NCI-H2107 treated with DMSO at 0.1 percent for 48 hours (cell line): ENCODE results near the gene PTPRT.

Source experiments
- DNase-seq: peaks from one replicate; lab custom pipeline; 2025; ENCODE audit not compliant: unreplicated experiment; lab: John Stamatoyannopoulos, UW

Gene PTPRT

DNA sequence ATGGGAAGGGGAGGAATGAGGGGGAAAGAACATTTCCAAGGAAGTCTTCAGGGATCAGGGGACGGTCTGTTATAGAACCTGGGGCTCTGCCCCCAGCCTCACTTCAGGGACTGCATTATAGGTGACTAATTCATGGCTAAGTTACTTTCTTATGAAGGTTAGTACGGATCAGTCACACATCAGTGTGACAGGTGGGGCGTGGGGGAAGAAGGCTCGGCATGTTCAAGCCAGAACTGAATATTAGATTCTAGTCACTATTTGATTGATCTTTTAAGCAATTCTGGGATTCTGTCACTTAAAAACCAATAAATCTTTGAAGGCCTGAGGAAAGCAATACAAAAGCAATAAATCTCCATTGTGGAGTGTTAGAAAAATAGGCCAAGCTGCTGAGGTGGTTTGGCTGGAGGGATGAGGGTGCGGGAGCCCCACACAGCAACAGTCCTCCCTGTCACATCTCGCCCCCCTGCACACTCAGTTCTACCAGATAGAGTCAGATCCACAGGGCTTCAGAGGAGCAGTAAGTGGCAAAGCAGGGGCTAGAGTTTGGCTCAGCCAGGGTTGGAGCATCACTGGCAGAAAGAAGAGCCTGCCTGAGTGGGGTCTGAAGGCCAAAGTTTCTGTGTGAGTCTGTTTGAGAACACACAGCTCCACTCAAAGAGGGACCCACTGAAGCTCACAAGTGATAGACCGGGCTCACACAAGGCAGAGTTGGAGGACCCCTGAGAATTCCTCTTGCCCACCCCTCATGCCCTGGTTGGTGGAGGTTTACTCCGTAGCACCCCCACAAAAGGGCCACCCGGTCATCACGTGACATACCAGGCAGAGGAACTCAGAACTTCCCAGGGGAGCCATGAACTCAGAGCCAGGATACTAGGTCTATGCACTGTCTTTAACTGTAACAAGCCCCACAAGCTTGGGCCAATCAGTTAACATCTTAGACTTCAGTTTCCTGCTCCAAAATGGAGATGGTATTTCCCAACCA, 843.2 kb downstream of the PTPRT start:
- DNase-seq: no peak

DNA sequence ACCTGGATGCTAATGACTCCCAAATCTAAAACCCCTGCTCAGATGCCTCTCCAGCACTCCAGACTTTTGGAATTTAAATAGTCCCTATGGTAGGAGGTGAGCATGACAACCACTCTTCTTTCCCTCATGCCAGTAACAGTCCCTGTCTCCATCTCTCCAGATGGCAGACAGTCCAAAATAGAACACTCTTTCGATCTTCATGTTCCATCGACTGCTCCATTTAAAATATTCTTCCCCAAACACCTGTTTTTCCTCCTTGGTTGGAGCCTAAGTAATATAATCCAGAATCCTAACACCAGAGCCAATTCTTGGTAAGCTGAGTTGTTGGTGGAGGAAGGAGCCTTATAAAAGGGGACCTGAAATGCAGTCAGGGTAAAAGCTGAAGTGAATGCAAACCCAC, 848.1 kb downstream of the PTPRT start:
- DNase-seq: no peak

DNA sequence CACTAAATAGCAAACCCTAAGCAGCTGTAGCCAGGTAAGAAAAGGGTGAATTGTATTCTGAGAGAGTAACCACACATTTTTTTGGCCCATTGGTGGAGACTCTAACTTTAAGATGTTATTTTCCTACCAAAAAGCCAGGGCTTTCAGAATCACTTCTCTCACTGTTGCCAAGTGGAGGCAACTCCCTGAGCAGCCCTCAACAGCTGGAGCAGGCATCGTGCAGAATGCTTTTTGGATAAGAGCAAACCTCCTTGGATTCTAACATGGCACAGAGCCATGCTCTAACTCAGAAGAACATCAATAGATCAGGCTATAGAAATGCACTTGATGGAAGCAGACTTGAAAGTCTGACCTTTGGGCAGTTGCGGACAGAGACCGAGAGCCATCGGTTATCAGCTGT, 849.3 kb downstream of the PTPRT start:
- no peak for DNase-seq

DNA sequence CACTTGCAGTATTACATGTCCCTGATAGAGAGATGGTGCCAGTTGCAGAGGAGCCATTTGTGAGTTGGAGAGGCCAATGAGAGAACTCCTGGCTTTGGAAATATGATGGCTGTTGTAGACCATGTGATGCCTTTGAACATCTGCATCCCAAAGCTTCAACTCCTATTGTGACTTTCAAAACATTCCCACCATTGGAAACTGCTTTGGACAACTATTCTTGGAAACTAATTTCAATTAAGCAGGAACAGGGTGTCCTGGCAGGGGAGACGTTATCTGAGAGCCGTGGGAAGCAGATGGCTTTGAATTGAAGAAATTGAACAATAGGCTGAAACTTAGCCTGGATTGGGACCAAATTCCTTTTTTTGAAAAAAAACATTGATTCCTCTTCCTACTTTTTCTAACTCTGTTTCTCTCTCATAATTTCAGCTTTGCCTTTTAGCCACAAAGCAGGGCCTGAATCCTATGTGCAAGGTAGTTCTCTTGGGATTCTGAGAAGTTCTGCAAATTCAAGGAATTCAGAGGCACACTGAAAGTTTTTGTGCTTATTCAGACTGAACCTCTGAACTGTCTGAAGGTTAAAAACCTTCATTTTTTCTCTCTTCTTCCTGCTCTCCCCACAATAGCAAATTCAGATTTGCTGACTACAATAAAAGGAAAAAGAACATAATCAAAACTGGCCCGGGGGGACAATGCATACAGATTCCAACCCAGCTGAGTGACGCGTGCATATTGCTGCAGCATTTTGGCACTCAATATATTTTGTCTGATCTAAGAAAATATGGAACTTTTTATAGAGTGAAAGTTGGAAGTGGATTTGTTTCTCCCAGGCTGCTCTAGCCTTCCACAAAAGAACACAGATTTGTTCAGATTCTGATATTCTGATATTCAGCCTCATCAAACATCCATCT, 851.2 kb downstream of the PTPRT start:
- DNase-seq: no peak

DNA sequence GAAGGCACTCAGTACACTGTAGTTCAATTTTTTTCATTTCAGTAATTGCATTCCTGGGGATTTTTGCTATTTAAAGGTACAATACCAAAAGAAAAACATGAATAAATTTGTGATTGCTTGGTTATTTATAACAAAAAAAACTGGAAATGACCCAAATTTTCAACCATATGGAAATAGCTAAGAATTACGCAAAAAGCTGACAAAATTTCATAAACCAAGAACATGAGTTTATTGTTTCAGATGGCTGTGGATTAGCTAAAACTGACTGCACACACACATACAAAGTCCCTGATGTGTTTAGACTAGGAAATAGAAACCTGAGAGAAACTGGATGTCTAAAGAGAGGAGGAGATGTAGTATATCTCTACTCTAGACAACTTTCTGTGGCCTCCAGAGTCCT, 853.1 kb downstream of the PTPRT start:
- DNase-seq: no peak

DNA sequence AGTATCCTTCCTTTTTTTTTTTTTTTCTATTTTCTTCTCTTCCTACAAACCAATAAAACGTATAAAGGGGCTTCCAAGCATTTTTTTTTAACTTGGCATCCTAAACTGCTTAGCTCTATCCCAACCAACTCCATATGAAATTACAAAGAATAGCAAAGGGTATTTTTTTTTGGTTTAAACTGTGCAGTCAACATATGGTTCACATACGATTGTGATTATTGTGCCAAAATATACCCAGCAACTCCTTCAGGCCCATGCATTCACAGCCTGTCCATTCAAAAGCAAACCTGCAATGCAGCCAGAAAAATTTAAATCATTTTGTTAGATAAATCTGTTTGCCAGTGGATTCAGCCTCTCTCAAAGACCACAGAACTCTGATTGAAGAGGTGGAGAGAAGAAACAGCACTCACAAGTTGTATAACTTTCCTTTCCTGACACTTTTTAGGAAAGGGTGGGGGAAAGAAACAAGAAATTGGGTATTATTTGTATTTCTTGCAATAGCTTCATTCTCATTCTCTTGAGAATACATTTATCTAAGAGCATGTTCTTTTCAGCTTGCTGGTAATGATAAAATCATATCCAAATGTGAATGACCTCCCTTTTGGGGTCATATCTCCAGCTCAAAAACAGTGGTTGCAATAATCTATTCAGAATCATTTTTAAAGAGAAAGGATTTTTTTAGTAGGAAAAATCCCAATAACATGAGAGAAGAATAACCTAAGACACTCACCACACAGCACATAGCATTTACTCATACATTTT, 870.3 kb downstream of the PTPRT start:
- DNase-seq: no peak

DNA sequence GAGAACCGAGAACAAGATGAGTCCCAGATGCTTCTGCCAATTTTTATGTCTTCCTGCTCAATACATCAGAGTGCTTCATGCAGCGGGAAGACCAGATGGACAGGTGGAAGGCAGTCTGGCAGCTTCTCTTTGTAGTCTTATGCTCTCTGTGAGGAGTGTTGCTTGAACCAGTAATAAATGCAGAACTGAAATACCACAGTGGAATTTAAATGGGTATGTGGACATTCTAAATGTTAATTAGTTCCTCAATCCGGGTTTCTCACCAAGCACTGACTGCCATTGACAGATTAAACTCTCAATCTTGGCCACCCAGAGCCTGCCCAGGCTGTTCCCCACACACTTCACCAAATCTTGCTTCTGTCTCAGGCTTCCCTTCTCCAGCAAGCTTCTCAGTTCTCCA, 876.0 kb downstream of the PTPRT start:
- DNase-seq: no peak

DNA sequence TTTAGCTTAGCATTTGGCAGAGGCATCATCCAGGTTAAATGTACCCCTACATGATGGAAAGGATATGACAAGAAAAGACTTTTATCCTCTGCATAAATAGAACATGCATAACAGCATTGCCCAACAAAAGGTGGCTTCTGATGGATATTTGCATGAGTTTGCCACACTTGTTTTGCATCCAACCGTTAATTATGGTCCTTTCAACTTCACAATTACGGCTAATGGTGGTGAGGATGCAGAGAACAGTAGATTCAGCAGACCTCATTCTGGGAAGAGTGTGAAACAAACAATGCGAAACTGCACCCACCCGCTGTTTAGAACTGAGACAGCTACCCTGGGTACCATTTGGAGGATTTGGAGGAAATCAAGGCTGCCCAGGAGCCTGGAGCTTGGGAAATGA, 880.7 kb downstream of the PTPRT start:
- no peak for DNase-seq

DNA sequence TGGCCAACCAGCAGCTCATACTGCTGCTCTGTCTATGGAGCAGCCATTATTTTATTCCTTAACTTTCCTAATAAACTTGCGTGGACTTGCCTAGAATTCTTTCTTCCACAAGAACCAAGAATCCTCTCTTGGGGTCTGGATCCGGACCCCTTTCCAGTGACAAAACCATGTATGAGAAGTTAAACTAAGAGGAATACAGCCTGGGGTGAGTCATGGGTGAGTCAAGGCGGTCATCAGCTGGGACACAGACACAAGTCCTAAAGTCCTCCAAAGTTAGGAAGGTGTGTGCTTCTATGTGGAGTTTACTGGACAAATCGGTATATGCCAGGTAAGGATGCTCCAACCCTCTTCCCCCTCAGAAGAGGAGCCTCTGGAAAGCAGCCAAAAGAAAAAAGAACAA, 881.5 kb downstream of the PTPRT start:
- DNase-seq: no peak

DNA sequence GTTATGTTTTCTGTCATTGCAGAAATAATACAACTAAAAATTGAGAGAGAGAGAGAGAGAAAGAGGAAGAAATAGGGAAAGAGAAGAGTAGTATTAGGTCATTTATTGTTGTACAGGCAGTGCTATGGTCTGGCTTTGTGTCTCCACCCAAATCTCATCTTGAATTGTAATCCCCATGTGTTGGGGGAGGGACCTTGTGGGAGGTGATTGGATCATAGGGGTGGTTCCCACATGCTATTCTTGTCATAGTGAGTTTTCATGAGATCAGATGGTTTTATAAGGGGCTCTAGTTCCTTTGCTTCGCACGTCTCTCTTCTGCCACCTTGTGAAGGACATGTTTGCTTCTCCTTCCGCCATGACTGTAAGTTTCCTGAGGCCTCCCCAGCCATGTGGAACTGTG, 894.1 kb downstream of the PTPRT start:
- no peak for DNase-seq

DNA sequence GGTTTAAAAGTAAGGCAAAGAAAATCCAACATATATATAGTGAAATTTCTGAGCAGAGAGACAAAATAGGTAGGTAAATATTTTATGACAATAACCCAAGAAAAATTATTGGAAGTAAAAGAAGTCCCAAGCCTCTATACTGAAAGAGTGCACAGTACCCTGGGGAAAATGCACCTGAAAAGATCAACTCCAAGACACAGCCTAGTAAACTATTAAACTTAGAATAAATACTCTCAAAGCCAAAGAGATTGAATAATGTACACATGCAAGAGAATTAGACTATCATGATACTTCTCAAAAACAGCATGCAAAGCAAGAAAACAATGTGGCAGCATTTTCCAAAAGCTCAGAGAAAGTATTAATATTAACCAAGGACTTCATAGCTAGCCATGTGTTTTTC, 894.7 kb downstream of the PTPRT start:
- no peak for DNase-seq

DNA sequence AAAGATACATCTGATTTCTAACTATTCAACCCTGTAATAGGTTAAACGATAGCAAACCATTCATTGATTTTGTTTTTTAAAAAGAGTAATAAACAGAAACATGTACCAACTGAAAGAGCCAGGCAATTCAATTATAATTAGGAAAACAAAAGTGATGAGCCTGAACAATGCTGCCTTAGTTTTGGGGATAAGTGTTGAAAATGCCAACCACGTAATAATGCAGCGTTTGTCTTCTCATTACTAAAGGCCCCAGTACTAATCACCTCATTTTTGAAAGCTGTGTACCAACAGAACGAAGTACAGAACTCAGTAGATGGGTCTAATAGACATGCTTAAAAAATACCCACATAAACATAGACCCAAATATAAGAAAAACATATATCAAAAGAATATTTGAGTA, 907.9 kb downstream of the PTPRT start:
- no peak for DNase-seq

DNA sequence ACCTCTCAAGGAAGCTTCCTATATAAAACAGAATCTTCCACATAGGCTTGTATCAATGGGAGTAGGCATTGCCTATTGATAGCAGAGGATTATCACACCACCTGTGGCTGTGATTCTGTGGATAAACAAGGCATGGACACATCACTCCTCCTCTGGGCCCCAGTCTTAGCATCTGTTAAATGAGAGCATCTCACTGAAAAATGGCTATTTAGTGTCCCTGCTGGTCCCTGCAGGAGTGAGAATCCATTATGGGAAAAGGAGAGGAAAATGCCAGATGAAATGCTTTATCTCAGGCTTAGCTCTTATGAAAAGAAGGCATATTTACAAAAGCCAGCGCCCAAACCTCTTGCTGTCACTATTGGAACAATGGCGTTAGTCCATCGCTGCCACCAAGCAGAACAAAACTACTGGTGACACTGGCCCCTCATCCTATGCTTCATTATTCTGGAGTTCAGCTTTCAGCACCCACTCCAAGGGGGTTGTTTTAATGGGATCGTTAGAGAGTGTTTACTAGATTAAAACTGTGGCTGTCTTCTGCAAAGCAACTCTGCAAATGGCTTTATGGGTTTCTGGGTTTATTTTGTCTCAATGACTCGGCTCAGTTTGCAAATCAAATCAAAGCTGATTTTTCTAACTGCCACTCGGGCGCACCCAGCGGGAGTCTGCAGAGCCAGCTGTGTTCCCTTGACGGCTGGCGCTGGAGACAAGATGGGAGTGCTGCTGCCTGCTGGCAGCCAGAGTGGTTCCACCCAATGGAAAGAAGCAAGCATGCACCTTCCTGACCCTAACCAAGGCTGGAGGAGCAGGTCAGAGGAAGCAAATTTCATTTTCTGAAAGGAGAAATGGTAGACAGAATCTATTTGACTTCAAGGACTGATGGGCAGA, 912.7 kb downstream of the PTPRT start:
- no peak for DNase-seq

DNA sequence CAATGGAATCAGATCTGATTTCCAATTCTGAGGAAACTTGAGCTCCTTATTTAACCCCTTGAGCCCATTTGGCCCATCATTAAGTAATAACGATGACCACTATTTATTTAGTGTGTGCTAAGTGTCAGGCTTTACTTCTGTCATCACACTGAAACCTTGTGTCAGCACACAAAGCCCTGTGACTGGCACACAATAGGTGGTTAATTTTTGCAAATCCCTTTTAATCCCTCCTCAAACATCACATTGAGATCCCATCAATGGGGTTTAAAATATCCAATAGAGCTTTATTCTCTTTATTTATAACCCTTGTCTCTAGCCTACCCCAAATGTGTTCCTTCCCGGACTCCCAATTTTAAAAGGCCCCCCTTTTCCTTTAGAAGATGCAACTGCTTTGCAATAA, 914.7 kb downstream of the PTPRT start:
- no peak for DNase-seq

DNA sequence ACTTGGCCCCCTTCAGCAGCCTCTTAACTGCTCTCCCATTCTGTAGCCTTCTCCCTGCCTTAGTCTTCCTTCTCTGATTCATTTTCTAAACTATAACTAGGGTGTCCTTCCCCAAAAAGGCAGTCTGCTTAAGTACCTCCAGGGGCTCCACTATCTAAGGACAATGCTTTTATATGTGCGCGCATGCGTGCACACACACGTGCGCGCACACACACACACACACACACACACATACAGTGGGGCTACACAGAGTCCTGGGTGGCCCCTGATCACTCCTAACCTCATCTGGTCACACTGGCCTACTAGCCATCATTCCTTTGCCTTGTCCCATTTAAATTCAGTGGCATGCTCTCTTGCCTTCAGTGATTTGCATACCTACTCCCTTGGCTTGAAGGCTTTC, 917.2 kb downstream of the PTPRT start:
- DNase-seq: no peak

DNA sequence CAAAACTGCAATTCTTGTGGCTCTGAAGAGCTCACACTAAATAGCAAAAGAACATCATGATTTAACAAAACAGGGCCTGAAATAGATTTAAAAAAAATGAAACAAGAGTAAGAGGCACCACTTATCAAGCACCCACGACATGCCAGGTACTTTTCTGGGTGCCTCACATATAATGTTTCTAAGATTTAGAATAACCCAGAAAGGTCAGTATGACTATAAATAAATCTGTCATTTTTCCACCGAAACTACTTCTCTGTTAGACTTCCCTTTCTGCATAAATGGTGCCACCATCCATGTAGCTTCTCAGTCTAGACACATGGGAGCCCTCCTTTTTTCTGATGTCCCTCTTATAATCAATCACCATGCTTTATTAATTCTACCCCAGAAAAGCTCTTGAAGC, 919.2 kb downstream of the PTPRT start:
- DNase-seq: no peak

DNA sequence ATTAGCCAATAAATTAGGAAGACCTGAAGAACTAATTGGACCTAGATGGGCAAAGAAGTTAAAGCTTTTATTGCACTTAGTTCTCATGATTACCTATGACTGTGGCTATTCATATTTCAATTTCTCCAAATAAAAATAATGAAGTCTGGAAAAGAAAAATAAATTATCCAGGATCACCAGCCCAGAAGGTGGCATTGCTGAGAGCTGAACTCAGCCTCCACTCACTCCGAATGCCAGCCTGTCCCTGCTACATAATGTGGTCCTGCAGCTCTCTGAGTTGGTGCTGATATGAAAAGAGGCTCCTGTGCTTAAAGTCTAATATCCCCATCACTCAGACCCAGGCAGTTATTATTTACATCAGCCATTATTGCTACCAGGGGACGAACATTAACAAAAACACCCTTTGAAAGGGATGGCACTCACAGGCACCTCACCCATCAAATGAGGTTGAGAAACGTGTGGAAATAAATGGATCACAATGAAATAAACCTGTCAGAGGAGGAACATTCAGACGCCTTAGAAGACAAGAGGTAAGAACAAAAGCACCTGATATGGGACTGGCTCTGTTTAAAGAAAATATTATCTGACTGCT, 921.8 kb downstream of the PTPRT start:
- DNase-seq: no peak

DNA sequence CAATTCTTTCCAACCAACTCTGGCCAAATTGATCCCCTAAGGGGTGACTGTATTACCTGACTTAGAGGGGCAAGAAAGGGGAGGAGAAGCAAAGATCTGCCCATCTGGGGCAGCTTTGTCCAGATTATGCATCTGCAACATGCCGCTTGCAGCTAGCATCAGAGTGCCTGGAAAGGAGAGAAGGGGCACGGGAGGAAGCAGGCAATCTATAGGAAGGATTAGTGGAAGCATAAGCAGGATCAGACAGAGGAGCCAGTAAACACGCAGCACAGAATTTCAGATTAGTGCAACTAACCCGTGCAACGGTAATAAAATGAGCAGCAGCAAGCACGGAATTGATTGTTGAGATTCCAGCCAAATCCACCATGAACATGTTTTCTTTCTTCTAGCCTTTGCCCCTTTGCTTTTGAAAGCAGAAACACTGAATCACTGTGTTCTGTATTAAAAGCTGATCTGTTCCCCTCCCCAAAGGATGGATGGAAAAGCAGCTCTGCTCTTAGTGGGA, 927.9 kb downstream of the PTPRT start:
- DNase-seq: no peak

DNA sequence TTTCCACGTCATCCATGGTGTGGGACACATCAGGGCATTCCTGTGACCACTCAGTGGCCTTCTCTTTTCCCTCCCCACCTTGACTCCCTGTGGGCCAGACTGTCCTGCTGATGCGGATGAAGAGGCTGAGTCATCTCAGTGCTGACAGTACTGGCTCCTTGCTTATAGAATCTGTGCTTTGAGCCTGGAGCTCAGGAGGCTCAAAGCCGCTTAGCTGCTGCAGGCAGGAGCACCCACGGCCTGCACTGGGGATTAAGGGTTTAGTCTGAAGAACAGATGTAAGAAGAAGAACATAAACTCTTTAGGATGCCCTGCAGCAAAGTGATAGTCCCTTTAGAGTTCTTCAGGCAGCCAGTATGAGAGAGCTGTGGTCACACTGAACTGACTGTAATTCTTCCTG, 929.5 kb downstream of the PTPRT start:
- DNase-seq: no peak

DNA sequence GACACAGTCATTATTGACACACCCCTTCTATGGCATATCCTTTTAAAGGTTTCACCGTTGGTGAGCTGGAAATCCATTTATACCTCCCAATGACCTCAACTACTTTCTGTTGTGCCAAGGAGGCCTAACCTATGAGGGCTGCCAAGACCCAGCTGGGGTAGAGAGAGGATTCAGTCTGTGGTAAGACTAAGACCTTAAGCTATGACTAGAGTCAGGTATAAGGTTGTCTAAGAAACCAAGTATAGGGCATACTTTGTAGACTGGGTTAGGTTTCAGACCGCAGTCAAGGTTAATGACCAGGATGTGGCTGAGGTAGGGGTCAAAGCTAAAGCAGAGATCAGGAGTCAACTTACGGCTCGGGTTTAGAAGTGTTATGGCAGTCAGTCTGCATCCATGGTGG, 930.3 kb downstream of the PTPRT start:
- no peak for DNase-seq
